A673 (cell line): ENCODE measurements around the gene RBMS1.

Experiments
- CTCF ChIP-seq: fragments of 300-800, 200-600 bp; sonication (generic); conservative IDR thresholded peaks from 2 replicates; pipeline ENCODE4 v1.5.1; 2017; ENCODE audit warnings: low read depth, mild to moderate bottlenecking, antibody characterized with exemption, low read length, moderate library complexity, mixed read lengths
- EZH2 ChIP-seq: fragments of 200-600 bp; sonication (generic); IDR thresholded peaks from 2 replicates; pipeline ENCODE4 v1.6.1; 2017; ENCODE audit warnings: borderline replicate concordance, low read depth, mild to moderate bottlenecking, mixed read lengths, antibody characterized with exemption, low read length; ENCODE audit not compliant: poor library complexity, severe bottlenecking

- TF ChIP-seq CTCF (no peak), EZH2 (no peak)
Measured at GRCh38 chr2:160289126-160289525, 204.5 kb downstream of the RBMS1 start.
